Measurements from ENCODE around the gene RAD21L1. TPM values are rescaled to one million over a fixed set of nuclear protein-coding genes. Genes with fewer than 3 reads are reported as not detected.

RAD21L1 gene
- total and polyA plus RNA-seq, 4 donors: 0.02 to 0.23 TPM; not detected in 2

DNA sequence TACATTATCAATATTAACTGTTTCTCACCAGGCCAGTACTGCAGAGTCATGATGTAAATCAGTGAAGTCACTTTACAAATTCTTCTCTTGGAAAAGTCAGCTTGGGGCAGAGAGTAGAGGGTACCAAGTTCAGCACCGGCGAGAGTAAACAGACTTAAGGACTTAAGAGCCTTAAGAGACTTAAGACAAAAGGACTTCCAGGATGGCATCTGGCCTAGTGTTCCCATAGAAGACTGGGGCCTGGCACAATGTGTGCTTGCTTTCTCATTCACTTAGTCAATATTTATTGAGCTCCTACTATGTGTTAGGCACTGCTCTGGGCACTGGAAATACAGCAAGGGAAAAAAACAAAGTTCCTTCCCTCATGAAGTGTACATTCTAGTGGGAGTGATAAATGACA is 38.9 kb downstream of the RAD21L1 start:
- H3K27me3 ChIP-seq (ENCODE audit: control insufficient read depth in 3 of 3, insufficient read depth in 3 of 3, low read length in 2 of 3): peaks cover 0 to 5% (median 0%) of the 10 kb centered on the region in 3 donors
- TF ChIP-seq, protein P1, sequence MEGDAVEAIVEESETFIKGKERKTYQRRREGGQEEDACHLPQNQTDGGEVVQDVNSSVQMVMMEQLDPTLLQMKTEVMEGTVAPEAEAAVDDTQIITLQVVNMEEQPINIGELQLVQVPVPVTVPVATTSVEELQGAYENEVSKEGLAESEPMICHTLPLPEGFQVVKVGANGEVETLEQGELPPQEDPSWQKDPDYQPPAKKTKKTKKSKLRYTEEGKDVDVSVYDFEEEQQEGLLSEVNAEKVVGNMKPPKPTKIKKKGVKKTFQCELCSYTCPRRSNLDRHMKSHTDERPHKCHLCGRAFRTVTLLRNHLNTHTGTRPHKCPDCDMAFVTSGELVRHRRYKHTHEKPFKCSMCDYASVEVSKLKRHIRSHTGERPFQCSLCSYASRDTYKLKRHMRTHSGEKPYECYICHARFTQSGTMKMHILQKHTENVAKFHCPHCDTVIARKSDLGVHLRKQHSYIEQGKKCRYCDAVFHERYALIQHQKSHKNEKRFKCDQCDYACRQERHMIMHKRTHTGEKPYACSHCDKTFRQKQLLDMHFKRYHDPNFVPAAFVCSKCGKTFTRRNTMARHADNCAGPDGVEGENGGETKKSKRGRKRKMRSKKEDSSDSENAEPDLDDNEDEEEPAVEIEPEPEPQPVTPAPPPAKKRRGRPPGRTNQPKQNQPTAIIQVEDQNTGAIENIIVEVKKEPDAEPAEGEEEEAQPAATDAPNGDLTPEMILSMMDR (IDR thresholded peaks at IDR 0.05; ENCODE audit: control extremely low read depth, extremely low read depth): no peak
- peaks cover 0 to 1% (median 0%) of the 10 kb centered on the region in 4 donors for H3K36me3 ChIP-seq (ENCODE audit: control insufficient read depth in 4 of 4, insufficient read depth in 4 of 4, low read length in 4 of 4)
- H3K4me3 ChIP-seq: no peak overlapping the region
- peaks cover 0 to 16% (median 0%) of the 10 kb centered on the region in 5 donors for H3K4me1 ChIP-seq (ENCODE audit: control insufficient read depth in 5 of 5, insufficient read depth in 5 of 5, low read length in 5 of 5)
- no peak for DNase-seq
- H3K9ac ChIP-seq (ENCODE audit: insufficient read depth in 1 of 2, low read length in 2 of 2): no peak overlapping the region
- peaks cover 0 to 2% (median 0%) of the 10 kb centered on the region in 4 donors for H3K9me3 ChIP-seq (ENCODE audit: control insufficient read depth in 4 of 4, insufficient read depth in 3 of 4, low read length in 3 of 4)
- WGBS, 2 donors: 76 to 85% methylated on average over 2 of the region's 2 CpGs
- ATAC-seq (ENCODE audit: insufficient read depth, low FRiP score): no peak
- no peak overlapping the region for H3K27ac ChIP-seq (ENCODE audit: low read depth in 1 of 2, low read length in 1 of 2)

DNA sequence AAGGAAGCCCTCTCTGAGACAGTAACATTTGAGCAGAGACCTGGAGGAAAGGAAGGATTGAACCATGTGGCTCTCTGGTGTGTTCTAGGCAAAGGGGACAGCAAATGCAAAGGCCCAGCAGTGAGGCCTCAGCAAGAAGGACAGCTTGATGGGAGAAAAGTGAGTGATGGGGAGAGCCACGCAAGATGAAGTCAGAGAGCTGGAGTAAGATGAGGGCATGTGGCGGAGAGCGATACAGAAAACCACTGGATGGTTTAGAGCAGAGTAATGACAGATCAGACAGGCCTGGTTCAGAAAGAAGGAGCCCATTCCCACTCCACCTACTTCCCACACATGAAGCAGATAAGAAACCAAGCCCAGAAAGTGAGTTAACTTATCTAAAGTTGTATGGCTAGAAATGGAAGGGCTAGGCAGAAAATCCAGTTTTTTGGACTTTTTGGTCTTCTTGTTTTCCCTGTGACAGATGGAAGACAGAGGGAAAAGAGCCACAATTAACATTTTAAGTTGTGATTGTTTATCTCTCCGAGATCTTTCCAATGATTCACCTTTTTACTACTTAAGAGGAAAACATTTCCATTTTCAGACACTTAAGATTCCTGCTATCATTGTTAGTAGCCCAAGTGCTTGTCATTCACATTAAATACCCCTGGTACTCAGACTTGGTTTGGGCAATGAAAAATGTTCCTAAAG is 39.5 kb downstream of the RAD21L1 start:
- no peak overlapping the region for H3K27ac ChIP-seq (ENCODE audit: low read depth in 1 of 2, low read length in 1 of 2)
- H3K36me3 ChIP-seq (ENCODE audit: control insufficient read depth in 4 of 4, insufficient read depth in 4 of 4, low read length in 4 of 4): peaks cover 0 to 1% (median 0%) of the 10 kb centered on the region in 4 donors
- H3K4me1 ChIP-seq (ENCODE audit: control insufficient read depth in 5 of 5, insufficient read depth in 5 of 5, low read length in 5 of 5): peaks cover 0 to 16% (median 0%) of the 10 kb centered on the region in 5 donors
- H3K9ac ChIP-seq (ENCODE audit: insufficient read depth in 1 of 2, low read length in 2 of 2): no peak overlapping the region
- H3K27me3 ChIP-seq (ENCODE audit: control insufficient read depth in 3 of 3, insufficient read depth in 3 of 3, low read length in 2 of 3): peaks cover 0 to 5% (median 0%) of the 10 kb centered on the region in 3 donors
- TF ChIP-seq, protein P1 (IDR thresholded peaks at IDR 0.05; ENCODE audit: control extremely low read depth, extremely low read depth): no peak
- ATAC-seq (ENCODE audit: insufficient read depth, low FRiP score): no peak
- H3K9me3 ChIP-seq (ENCODE audit: control insufficient read depth in 4 of 4, insufficient read depth in 3 of 4, low read length in 3 of 4): peaks cover 0 to 2% (median 0%) of the 10 kb centered on the region in 4 donors
- H3K4me3 ChIP-seq: no peak overlapping the region
- DNase-seq: no peak
- WGBS, 2 donors: 96 to 97% methylated on average over 4 of the region's 4 CpGs

DNA sequence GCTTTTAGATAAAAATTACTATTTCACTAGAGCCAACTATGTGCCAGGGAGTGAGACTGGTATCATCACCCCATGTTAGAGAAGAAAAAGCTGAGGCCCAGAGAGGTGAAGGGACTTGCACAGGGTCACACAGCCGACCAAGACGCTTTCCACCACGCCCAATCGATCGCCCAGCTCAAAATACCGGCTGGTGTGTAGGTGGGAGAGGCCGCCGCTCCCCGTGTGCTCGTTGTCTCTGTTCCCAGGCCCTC is 40.0 kb downstream of the RAD21L1 start:
- Histone ChIP-seq H3K9me3 (ENCODE audit: control insufficient read depth in 4 of 4, insufficient read depth in 3 of 4, low read length in 3 of 4) (peaks cover 0 to 2% (median 0%) of the 10 kb centered on the region in 4 donors), H3K9ac (ENCODE audit: insufficient read depth in 1 of 2, low read length in 2 of 2) (peak overlapping the region in 1 of 2 donors; percentile 76), H3K27me3 (ENCODE audit: control insufficient read depth in 3 of 3, insufficient read depth in 3 of 3, low read length in 2 of 3) (peaks cover 0 to 4% (median 0%) of the 10 kb centered on the region in 3 donors), H3K36me3 (ENCODE audit: control insufficient read depth in 4 of 4, insufficient read depth in 4 of 4, low read length in 4 of 4) (peaks cover 0 to 1% (median 0%) of the 10 kb centered on the region in 4 donors), H3K4me1 (ENCODE audit: control insufficient read depth in 5 of 5, insufficient read depth in 5 of 5, low read length in 5 of 5) (peaks cover 0 to 16% (median 0%) of the 10 kb centered on the region in 5 donors), H3K27ac (ENCODE audit: low read depth in 1 of 2, low read length in 1 of 2) (peak overlapping the region in 1 of 2 donors; percentile 84), H3K4me3 (peak overlapping the region; percentile 33)
- TF ChIP-seq, protein P1 (IDR thresholded peaks at IDR 0.05; ENCODE audit: control extremely low read depth, extremely low read depth): no peak
- ATAC-seq (ENCODE audit: insufficient read depth, low FRiP score): no peak
- no peak for DNase-seq
- WGBS, 2 donors: 8 to 11% methylated on average over 10 of the region's 10 CpGs

Measured in lung (tissue), 12 donors.